ENCODE measurements around the gene SPRED2.

Gene SPRED2, protein sequence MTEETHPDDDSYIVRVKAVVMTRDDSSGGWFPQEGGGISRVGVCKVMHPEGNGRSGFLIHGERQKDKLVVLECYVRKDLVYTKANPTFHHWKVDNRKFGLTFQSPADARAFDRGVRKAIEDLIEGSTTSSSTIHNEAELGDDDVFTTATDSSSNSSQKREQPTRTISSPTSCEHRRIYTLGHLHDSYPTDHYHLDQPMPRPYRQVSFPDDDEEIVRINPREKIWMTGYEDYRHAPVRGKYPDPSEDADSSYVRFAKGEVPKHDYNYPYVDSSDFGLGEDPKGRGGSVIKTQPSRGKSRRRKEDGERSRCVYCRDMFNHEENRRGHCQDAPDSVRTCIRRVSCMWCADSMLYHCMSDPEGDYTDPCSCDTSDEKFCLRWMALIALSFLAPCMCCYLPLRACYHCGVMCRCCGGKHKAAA

DNA sequence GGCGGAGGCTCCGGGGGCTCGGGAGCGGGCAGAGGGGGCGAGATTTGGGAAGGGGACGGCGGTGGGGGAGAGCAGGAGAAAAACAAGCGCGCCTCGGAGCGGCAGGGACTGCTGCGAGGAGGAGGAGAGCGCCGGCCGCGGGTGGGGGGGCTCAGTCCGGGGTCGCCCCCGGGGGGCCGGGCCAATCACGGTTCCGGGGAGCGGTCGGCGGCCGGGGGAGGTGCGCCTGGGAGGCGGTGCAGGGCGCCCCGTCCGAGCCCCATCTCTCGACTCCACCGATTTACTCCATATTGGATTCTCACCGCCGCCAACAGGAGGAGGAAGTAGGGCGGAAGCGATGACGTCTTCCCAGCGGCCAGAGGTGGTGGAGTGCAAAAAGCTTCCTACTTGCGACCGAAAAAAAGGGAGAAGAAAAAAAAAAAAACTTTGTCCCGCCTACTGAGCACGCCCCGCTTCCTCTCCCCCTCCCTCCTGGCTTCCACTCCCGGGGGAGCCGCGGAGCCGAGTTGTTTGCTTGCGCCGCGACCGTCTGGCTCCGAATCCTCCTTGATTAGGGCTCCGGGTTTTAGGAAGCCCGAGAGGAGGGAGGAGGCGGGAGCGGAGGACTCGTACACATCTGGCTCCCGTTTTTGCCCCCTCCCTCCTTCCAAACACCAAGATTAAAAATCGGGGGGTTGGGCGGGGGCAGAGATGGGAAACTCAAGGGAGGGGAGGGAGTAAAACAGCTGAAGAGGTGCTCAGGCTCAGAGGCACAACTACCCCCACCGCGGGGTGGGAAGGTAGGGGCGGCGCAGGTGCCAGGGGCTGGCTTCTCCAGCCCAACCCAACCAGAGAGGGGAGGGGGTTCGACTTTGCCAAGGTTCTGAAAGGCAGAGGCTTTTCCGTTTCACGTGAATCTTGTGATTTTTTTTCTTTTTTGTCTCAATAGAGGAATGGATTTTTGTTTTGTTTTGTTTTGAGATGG, at the start of gene SPRED2:
TSS of gene SPRED2 (minus strand) at position 373 of the 964 bp plus-strand sequence. CDS start 612 bp downstream, outside the sequence.
- DNase-seq = peak; percentile 99

DNA sequence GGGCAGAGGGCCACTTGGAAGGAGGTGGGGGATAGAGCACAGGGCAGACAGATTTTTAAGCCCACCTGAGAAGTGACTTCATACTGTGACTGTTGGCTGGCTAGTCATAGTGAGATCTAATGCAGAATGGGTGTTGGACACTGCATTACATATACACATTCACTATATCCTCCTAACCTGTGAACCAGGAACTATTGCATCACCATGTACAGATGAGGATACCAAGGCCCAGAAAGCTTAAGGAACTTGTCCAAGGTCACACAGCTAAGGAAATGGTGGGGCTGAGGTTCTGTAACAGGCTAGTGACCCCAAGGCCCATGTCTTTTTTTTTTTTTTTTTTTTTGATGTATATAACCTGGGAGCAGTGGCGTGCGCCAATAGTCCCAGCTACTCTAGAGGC, 49.6 kb upstream of the SPRED2 start:
- no peak for DNase-seq

DNA sequence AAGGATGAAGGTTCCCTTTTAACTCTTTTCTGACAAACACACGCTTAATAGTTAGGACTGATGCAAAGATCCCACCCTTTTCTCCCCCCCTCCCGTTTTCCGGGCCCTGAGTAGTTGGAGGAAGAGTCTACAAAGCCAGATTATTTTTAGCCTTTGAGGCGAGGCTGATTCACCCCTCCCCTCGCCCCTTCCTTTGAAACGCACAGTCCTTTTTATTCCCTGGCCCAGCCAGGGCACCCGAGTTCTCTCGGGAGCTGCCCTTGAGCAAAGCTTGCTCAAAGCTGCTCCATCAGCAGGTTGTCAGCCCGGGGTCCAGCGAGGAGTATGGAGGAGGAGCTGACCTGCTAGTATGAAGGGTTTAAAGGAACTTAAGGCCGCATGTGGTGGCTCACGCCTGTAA, 47.1 kb upstream of the SPRED2 start:
- no peak for DNase-seq

DNA sequence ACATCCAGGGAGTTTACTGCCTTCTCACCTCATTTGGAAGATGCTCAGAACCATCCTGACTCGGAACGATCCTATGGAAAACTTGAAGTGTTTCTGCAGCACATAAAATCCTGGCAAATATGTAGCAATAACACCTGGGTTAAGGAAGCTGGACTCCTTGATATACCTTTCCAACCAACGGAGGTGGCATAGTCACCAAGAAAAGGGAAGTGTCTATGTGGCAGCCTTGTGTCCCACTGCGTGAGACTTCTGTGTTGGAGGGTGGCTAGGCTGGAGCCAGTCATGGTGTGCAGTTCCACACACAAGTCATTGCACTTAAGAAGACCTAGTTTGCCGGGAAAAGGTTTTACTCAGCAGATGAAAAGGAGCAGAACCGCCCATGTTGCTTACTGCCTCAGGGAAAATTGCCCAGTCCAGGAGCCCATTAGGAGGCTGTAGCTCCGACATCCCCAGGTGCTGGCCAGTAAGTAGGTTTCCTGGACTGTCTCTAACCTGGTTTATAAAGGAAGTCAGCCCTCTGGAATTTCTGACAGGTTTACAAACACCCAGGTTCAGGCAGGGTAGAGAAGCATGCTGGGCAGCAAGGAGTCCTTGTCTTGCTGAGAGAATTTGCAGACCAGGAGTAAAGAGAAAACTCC, 46.2 kb upstream of the SPRED2 start:
- DNase-seq = no peak

DNA sequence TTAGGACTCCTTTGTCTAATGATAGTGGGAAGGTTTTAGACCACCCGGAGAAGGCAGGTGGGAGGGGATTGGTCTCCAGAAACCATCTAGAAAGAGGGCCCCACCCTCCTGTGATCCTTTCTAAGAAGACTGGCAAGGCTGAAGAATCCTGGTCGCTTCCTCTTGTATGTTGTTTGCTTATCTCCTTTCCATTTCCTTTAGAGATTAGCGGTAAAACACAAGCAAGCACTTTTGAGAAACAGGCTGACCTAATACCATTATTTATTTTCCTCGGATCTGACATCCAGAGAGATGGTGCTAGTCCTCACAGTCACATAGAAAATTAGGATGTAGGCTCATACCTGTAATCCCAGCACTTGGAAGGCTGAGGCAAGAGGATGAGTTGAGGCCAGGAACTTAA, 45.2 kb upstream of the SPRED2 start:
- DNase-seq = no peak

DNA sequence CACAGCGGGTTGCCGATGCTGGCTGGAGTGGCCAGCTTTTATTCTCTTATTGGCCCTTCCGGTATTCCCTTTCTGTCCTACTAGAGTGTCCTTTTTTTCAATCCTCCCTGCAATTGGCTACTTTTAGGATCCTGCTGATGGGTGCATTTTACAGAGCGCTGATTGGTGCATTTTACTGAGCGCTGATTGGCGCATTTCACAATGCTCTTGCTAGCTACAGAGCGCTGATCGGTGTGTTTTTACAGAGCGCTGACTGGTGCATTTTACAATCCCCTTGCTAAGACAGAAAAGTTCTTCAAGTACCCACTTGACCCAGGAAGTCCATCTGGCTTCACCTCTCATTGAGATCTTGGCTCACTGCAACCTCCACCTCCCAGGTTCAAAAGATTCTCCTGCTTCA, 44.4 kb upstream of the SPRED2 start:
- DNase-seq = no peak

DNA sequence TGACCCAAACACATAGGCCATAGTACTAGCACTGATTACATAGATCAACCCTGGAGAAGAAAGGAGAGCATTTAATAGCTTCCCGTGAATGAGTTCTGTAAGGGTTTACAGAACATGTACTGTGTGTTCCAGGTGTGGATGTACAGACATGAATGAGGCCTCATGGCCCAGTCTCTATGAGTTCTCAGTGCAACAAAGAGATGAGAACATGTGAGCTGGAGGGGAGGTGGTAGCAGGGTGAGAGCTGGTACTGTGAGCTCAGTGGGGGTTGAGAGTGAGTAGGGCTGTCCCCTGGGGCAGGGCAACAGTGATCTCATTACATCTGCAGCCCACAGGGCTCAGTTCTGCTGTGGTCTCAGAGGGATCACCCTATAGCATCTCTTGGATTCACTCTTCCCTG, 42.6 kb upstream of the SPRED2 start:
- DNase-seq = no peak

DNA sequence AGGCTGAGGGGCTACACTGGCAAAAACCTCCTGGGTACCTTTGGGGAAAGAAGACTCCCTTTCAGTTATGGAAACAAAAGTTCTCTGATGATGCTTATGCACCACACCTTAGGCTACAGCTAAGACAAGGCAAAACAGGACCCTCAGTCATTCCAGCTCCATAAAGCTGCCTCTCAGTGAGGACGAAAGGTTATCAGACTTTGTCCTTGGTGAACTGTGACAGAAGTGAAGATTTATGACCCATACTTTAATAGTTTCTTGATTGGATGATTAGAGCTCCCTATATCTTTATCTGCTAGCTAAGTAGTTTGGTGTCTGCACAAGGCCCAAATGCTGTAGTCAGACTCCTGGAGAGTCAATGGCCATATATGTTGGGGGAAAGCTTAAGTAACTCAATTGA, 40.6 kb upstream of the SPRED2 start:
- DNase-seq = no peak

DNA sequence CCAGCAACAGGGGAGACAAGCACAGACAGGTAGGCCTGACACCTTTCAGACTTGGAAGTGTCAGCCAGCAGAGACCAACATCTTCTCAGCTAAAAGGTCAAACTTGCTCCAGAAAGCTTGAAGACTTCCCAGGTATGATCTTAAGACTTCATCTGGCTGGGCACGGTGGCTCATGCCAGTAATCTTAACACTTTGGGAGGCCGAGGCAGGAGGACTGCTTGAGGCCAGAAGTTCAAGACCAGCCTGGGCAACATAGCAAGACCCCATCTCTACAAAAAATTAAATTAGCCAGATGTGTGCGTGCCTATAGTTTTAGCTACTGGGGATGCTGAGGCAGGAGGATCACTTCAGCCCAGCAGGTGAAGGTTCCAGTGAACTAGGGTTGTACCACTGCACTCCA, 39.0 kb upstream of the SPRED2 start:
- DNase-seq = no peak

DNA sequence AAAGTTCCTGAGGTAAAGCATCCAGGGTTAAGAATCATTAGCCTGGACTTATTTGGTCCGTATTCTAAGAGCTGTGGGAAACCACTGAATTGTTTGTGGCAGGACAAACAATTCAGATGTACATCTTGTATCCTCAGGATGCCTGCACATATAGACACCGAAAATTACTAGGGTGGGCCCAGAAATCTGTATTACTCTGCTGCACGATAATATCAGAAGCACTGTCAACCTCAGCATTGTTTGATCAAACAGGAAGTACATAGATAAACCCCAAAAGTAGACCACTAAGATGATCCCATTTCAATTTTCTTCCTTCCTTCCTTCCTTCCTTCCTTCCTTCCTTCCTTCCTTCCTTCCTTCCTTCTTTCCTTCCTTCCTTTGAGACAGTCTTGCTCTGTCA, 34.2 kb upstream of the SPRED2 start:
- no peak for DNase-seq

DNA sequence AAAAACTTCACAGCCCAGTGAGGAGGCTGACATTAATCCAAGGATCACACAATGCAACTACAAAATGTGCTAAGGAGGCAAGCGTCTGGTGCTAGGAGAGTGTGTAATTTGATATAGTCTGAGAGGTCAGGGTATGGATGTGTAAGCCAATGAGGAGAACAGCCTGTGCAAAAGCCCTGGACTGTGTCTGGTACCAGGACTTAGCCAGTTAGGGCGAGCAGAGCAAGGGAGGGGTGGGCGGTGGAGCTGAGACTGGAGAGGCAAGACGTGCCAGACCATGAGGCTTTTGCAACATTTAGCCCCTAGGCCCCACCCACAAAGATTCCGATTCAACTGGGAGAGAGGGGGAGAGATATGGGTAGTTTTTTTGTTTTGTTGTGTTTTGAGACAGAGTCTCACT, 33.5 kb upstream of the SPRED2 start:
- DNase-seq = no peak

DNA sequence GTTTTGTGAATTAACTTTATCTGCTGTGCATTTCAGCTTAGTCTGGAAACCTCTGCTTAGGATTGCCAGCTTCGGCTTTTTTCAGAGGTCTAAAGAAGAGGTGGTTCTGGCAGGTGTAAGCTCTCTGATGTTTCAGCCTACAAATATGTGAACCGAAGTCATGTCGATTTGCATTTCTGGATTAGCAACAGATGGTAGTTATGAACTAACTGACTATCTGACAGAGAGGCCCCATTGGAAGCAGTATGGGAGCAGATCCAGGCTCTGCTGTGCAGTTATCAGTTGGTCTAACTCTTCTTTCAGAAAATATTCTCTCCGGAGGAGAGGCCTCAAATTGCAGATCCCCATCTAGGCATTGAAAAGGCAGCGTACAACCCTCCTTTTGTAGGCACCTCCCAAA, 32.7 kb upstream of the SPRED2 start:
- no peak for DNase-seq

DNA sequence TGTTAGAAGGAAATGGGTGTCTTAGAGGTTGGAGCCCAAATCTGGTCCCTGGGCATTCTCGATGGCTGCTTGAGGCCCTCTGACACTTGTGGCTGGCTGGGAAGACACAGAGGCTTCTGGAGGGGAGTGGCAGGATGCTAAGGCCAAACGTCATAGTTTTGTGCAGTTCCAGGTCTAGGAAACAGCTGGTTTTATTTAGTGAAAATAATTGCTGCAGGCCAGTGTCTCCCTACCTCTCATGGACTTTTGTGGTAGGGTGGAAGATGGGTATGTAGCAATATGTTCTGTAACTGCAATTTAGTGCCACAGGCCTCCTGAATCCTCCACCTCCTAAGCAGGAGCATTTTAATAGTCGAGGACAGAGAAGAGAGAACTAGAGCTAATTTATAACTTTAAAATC, 32.2 kb upstream of the SPRED2 start:
- no peak for DNase-seq

DNA sequence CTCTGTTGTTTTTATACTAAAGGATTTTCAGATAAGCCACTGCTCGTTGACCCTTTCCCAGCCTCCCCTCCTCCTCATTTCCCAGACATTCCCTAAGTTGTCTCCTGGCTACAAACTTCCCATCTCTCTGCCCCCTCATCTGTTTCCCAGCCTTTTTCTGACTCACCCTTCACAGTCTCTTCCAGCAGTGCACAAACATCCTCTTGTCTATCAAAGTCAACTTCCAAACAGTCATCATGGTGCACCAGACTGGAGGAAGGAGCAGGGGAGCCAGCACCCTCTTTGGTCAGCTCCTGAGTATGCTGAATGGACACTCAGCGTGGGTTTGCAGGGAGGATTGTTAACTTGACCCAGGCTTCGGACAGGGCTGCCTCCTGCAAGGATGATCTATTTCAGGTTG, 26.6 kb upstream of the SPRED2 start:
- no peak for DNase-seq

DNA sequence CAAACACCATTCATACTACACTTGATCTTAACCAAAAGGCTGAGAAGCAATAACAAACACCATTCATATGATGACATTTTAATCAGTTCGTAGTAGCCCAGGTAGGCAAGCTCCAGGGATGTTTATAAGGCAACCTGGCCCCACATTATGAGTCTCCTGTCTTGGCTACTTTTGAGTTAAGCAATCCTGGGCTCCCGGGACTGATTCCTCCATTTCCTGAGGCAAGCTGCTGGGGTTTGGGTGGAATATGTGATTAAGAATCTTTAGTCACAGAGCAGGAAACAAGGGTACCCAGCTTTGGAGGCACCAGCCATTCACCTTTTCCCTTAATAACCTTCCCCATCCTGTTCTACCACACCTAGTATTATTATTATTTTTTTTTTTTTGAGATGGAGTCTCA, 24.5 kb upstream of the SPRED2 start:
- no peak for DNase-seq

DNA sequence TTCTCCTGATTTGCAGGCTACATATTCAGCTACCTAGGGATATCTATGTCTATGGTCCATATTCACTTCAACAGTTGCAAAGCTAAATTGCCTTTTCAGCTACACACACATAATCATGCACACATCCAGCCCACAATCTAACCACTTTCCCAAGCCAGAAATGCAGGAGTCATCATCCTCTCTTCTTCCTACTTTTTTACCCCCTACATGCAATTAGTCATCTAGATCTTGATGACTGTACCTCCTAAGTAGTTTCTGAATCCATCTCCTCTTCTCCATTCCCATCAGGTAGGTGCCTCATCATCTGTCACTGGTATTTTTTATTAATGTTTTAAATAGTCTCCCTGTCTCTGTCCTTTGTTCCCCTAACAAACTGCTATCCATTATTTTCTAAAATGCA, 23.7 kb upstream of the SPRED2 start:
- no peak for DNase-seq

DNA sequence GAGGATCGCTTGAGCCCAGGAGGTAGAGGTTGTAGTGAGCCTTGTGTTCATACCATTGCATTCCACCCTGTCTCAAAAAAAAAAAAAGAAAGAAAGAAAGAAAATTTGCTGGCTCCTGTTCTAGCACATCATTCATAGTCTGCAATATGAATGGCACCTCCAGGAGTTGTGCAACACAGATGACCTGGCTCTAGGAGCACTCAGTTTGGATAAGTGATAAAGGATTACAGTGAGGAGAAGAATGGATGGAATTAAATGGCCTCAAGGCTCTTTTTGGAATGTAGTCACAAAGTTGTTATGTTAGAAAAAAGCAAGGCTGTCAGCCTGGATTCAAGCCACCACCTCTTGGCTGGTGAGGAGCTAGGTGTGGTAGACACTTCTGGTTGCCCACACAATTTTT, 21.5 kb upstream of the SPRED2 start:
- no peak for DNase-seq

DNA sequence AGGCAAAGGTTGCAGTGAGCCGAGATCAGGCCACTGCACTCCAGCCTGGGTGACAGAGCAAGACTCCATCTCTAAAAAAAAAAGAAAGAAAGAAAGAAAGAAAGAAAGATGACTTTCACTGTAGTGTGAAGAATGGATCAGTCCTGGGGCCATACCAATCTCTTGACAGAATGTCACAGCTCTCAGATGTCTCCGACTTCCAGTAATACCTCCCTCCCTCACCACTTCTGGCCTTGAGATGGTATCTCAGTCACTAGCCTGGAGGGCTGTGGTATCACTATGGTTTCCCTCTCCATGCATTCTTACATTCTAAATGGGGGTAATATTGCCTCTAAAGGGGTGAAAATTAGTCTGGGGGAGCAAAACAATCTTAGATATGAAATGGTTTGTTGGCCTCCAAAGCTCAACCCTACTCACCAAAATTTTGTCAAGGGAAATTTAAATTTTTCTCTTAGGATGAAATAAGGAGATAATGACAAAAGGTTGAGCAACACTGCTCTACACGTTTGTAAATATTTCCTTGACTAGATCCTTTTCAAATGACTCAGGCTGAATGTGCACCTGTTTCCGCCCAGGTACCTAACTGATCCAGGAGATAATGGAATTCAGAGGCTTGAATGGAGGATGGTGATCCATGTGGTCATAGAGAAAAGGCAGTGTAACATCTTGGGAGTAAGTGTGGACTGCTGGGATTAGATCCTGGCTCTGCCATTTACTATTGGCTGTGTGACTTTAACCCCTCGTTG, 19.9 kb upstream of the SPRED2 start:
- no peak for DNase-seq

DNA sequence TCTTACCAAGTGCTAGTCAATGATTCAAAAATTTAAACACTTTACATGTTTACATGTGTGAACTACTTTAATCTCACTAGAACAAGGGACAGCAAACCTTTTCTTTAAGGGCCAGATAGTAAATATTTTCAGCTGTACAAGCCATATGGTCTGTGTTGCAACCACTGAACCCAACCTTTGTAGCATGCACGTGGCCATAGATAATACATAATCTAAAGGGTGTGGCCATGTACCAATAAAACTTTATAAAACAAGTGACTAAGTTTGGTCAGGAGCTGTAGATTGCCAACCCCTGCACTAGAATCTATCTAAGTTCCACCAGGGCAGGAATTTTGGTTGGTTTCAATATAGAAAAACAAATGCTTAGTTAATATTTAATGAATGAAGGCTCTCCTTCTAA, 18.4 kb upstream of the SPRED2 start:
- DNase-seq = no peak

DNA sequence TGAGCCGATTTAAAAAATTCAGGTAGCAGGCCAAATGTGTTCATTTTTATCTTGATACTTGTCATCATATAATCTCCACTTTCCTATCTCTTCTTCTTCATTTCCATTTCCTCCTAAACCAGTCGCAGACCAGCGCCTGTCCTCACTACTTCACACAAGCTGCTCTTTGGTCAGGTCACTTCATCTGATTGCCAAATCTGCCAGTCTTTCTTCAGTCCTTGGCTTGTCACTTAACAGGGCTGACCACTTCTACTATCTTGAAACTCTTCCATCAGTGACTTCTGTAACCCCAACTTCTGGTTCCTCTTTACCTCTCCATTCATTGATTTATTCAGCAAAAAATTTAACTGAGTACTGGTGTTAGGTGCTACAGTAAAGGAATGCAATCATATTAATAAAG, 18.0 kb upstream of the SPRED2 start:
- no peak for DNase-seq

DNA sequence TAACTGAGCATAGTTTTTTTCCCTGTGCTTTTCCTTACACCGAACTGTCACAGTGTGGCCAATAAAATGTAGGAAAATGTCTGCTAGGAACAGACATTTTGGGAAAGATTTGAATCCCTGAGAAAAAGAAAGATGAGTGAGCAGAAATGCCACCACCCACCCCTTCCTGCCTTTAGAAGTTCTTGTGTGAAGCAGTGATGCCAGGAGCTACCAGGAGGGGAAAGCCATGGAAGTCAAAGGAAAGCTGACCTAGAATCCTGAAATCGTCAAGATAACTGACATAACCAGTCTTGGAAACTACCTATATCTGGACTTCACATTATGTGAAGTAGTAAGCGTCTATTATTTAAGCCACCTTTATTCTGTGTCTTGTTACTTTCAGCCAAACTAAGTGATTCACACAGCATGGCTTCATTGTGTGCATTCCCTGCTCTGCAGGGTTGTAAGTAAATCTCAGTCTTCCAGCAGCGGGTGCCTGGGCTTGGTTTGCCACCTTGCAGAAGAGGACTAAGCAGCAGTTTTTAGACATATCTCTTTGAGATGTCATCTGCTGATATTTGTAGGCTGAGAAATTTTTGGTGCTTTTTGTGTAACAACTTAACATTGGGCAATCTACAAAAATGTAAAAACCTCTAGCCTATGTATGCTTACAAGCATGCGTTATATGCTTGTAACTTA, 11.2 kb upstream of the SPRED2 start:
- no peak for DNase-seq

DNA sequence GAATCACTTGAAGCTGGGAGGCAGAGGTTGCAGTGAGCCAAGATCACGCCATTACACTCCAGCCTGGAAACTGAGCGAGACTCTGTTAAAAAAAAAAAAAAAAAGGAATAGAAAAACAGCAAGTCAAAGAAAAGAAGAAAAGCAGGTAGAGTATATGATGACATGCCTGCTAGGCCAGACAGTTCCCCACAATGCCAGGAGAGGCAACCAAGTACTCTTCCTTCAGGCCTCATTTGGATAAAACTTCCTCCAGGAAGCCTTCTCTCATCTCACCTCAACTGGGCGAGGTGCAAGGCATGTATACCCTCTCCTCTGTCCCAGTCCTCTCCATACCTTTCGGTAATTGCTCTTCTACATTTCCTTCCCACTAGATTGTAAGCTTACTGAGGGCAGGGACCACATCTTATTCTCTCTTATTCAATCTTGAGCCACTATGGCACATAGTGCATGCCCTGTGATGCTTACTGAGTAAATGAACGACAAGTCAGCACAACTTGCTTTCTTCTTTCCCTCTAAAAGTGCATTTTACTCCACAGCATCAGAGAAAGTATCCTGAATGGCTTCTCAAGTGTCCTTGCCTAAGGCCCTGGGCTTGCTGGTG, 10.1 kb upstream of the SPRED2 start:
- no peak for DNase-seq
